PC-9 (cell line): ENCODE results near the gene IRF2. TPM values are rescaled to one million over a fixed set of nuclear protein-coding genes. Genes with fewer than 3 reads are reported as not detected.

ENCODE experiments used
- BruUV-seq: library from RNA; stranded (reverse); fragments of 400-500 nt; replicated peaks from 2 replicates; lab custom pipeline; 2021; lab: Mats Ljungman, UMichigan
- CTCF ChIA-PET: fragments of 300-600 bp; sonication (Branson Sonifier 250); formaldehyde crosslinking; loops from one replicate; lab custom pipeline; 2022; ENCODE audit warnings: antibody characterized with exemption; lab: Charles Lee
- POLR2A ChIA-PET: fragments of 300-600 bp; sonication (Branson Sonifier 250); formaldehyde crosslinking; loops from one replicate; lab custom pipeline; 2022; ENCODE audit warnings: antibody characterized with exemption; ENCODE audit not compliant: unreplicated experiment; lab: Charles Lee
- DNase-seq, 2 experiments: peaks; one replicate each; pipeline versions ENCODE4 v3.0.0 to v3.0.0-alpha.2; 2015 to 2022; ENCODE audit warnings: mixed read lengths in 1 of 2
- H2AFZ ChIP-seq: fragments of 200-600 bp; sonication (generic); 2 replicates; pipeline ENCODE4 v1.8.1; 2017; ENCODE audit warnings: antibody characterized with exemption
- H3F3A ChIP-seq: fragments of 200-600 bp; sonication (generic); 2 replicates; pipeline ENCODE4 v1.8.1; 2017; ENCODE audit warnings: antibody characterized with exemption, mild to moderate bottlenecking, low read depth; ENCODE audit not compliant: insufficient read depth
- H3K27ac ChIP-seq: fragments of 200-600 bp; sonication (generic); 2 replicates; pipeline ENCODE4 v1.6.1; 2016; ENCODE audit warnings: mixed run types
- H3K27me3 ChIP-seq: fragments of 200-600 bp; sonication (generic); 2 replicates; pipeline ENCODE4 v1.6.1; 2016; ENCODE audit warnings: low read depth, mixed run types; ENCODE audit not compliant: insufficient read depth
- H3K36me3 ChIP-seq: fragments of 200-600 bp; sonication (generic); 2 replicates; pipeline ENCODE4 v1.6.1; 2016; ENCODE audit warnings: low read depth, mixed run types
- H3K4me1 ChIP-seq: fragments of 200-600 bp; sonication (generic); replicated peaks from 2 replicates; pipeline ENCODE4 v1.6.1; 2016; ENCODE audit warnings: mixed run types; ENCODE audit not compliant: insufficient read depth
- H3K4me2 ChIP-seq: fragments of 200-600 bp; sonication (generic); 2 replicates; pipeline ENCODE4 v1.6.1; 2017; ENCODE audit warnings: mixed run types
- H3K4me3 ChIP-seq: fragments of 200-600 bp; sonication (generic); 2 replicates; pipeline ENCODE4 v1.6.1; 2016; ENCODE audit warnings: mixed run types
- H3K79me2 ChIP-seq: fragments of 200-600 bp; sonication (generic); 2 replicates; pipeline ENCODE4 v1.6.1; 2017; ENCODE audit warnings: low read depth, mixed run types
- H3K9me2 ChIP-seq: fragments of 200-600 bp; sonication (generic); 2 replicates; pipeline ENCODE4 v1.8.1; 2017; ENCODE audit warnings: mild to moderate bottlenecking; ENCODE audit not compliant: insufficient read depth
- H3K9me3 ChIP-seq: fragments of 200-600 bp; sonication (generic); 2 replicates; pipeline ENCODE4 v1.8.1; 2016; ENCODE audit warnings: low read depth; ENCODE audit not compliant: insufficient read depth
- H4K20me1 ChIP-seq: fragments of 200-600 bp; sonication (generic); 2 replicates; pipeline ENCODE4 v1.8.1; 2017; ENCODE audit not compliant: insufficient read depth
- CTCF ChIP-seq: fragments of 200-600 bp; sonication (generic); conservative IDR thresholded peaks from 2 replicates; pipeline ENCODE4 v1.6.1; 2017; ENCODE audit warnings: mixed run types, antibody characterized with exemption, mild to moderate bottlenecking, moderate library complexity
- EZH2 ChIP-seq: fragments of 200-600 bp; sonication (generic); IDR thresholded peaks from 2 replicates; pipeline ENCODE4 v1.8.0; 2017; ENCODE audit warnings: antibody characterized with exemption, low read depth
- intact Hi-C: fragments of 100-400 bp; cut with micrococcal nuclease; formaldehyde crosslinking; loops from one replicate; pipeline ENCODE4 v1.10.0; 2022; ENCODE audit not compliant: unreplicated experiment
- total RNA-seq: library from RNA; stranded (reverse); gene quantifications from 2 replicates; pipeline ENCODE4 v1.2.3, GENCODE V29; 2021

IRF2 gene
- total RNA-seq, 1 experiment from 2014 or later, result 34.4 TPM

DNA sequence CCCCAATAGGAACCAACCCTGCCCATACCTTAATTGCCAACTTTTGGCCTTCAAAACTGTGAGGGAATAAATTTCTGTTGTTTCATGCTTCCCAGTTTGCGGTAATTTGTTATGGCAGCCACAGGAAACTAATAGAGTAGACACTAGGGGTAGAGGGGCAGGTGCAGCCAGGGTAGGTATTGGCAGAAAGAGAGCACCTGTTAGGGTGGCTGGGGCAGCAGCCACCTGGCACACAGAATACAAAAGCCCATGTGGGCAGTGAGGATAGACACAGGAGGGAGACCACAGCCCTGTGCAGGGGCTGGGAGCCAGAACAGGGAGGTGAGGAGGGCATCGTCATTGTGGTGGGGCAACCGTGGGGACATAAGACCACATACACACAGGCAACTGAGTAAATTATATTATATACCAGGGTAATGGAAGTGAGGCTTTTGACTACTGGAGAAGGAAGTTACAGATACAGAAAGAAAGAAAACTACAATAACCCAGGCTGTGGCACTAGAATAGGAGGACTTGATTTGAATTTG lies 28.2 kb downstream of the IRF2 start:
- BruUV-seq, result no TSS peak
- no peak for DNase-seq
- no peaks in the 10 kb centered on the region for H3K9me2 ChIP-seq
- no peak overlapping the region for H3K4me3 ChIP-seq
- no peak overlapping the region for H3K27ac ChIP-seq
- POLR2A ChIA-PET, result no interaction called here
- H4K20me1 ChIP-seq, result no peaks in the 10 kb centered on the region
- no peaks in the 10 kb centered on the region for H3F3A ChIP-seq
- H3K79me2 ChIP-seq, result peaks cover 3% of the 10 kb centered on the region; the same call in 1 of the 2 replicates
- CTCF ChIA-PET, result no interaction called here
- intact Hi-C loops, result no loop called here
- TF ChIP-seq EZH2 (no peak), CTCF (no peak)
- no peaks in the 10 kb centered on the region for H3K4me1 ChIP-seq
- H3K4me2 ChIP-seq, result no peak overlapping the region
- no peaks in the 10 kb centered on the region for H3K9me3 ChIP-seq
- H3K27me3 ChIP-seq, result no peaks in the 10 kb centered on the region
- no peaks in the 10 kb centered on the region for H3K36me3 ChIP-seq
- H2AFZ ChIP-seq, result no peak overlapping the region

- H3K36me3 ChIP-seq, result no peaks in the 10 kb centered on the region
- H3K4me1 ChIP-seq, result no peaks in the 10 kb centered on the region
- CTCF ChIA-PET, result no interaction called here
- H3K4me3 ChIP-seq, result no peak overlapping the region
- H4K20me1 ChIP-seq, result no peaks in the 10 kb centered on the region
- DNase-seq, result no peak
- no peak overlapping the region for H2AFZ ChIP-seq
- TF ChIP-seq EZH2, result no peak
- no peak overlapping the region for H3K4me2 ChIP-seq
- no peaks in the 10 kb centered on the region for H3K9me2 ChIP-seq
- POLR2A ChIA-PET, result no interaction called here
- intact Hi-C loops, result no loop called here
- H3F3A ChIP-seq, result no peaks in the 10 kb centered on the region
- H3K27me3 ChIP-seq, result no peaks in the 10 kb centered on the region
- no peaks in the 10 kb centered on the region for H3K9me3 ChIP-seq
- no peak overlapping the region for H3K27ac ChIP-seq
- H3K79me2 ChIP-seq, result peaks cover 3% of the 10 kb centered on the region; the same call in 1 of the 2 replicates
- no TSS peak for BruUV-seq
Measured at GRCh38 chr4:184444953-184445309, 29.4 kb downstream of the IRF2 start.

DNA sequence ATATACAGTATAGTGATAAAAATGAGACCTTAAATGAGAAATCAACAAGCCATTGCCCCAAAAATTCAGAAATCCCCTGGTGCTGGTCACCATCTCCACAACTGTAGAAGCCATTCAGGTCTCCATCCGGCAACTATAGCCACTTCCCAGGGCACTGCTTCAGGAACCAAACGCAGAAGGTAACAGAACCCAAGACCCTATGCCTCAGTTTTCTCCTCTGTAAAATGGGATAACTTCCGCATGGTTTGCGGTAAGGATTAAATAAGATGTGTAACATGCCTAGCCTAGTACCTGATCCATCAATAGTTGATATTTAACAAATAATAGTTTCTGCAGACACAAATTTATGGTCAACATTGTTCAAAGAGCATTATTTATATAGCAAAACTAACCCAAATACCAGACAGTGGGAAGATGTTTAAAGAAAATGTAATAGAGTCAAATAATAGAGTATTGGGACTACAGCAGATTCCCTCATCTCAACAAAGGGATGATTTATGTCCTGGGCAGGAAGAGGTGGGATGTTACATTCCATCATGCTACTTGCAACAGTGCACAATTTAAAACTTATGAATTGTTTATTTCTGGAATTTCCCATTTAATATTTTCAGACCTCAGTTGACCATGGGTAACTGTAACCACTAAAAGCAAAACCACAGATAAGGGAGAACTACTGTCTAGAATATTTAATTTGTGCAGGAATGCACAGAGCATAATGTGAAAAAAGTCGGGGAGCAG lies 30.0 kb downstream of the IRF2 start:
- ChIA-PET CTCF (no interaction called here), POLR2A (no interaction called here)
- TF ChIP-seq CTCF (no peak), EZH2 (no peak)
- H3K9me2 ChIP-seq, result no peaks in the 10 kb centered on the region
- H3K27me3 ChIP-seq, result no peaks in the 10 kb centered on the region
- H3K4me3 ChIP-seq, result no peak overlapping the region
- H3K27ac ChIP-seq, result no peak overlapping the region
- H3F3A ChIP-seq, result no peaks in the 10 kb centered on the region
- no peak overlapping the region for H2AFZ ChIP-seq
- no peak overlapping the region for H3K4me2 ChIP-seq
- BruUV-seq, result no TSS peak
- H4K20me1 ChIP-seq, result no peaks in the 10 kb centered on the region
- DNase-seq, result no peak
- intact Hi-C loops, result no loop called here
- H3K36me3 ChIP-seq, result no peaks in the 10 kb centered on the region
- H3K4me1 ChIP-seq, result no peaks in the 10 kb centered on the region
- peaks cover 3% of the 10 kb centered on the region; the same call in 1 of the 2 replicates for H3K79me2 ChIP-seq
- H3K9me3 ChIP-seq, result no peaks in the 10 kb centered on the region
